Neural progenitor cell (in vitro differentiated cells): ENCODE data around the gene STK32B.

Experiments used
- CTCF ChIP-seq: fragments of 200-600 bp; sonication (generic); IDR thresholded peaks from 2 replicates; pipeline ENCODE4 v1.5.1; 2017; ENCODE audit warnings: antibody characterized with exemption, mild to moderate bottlenecking
- EZH2 ChIP-seq: fragments of 200-600 bp; sonication (generic); IDR thresholded peaks from 2 replicates; pipeline ENCODE4 v1.6.1; 2017; ENCODE audit warnings: antibody characterized with exemption, mild to moderate bottlenecking, moderate library complexity
- EZH2phosphoT487 ChIP-seq: fragments of 200-600 bp; sonication (generic); IDR thresholded peaks from 2 replicates; pipeline ENCODE4 v1.6.1; 2017; ENCODE audit warnings: antibody characterized with exemption

DNA sequence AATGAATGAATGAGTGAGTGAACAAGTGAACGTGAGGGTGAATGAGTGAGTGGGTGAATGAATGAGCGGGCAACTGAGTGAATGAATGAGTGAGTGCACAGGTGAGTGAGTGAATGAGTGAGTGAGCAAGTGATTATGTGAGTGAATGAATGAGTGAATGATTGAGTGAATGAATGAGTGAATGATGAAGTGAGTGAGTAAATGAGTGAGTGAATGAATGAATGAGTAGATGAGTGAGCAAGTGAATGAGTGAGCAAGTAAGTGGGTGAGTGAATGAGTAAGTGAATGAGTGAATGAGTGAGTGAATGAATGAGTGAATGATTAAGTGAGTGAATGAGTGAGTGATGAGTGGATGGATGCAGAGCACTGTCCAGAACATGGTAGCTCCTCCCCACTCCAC lies 205.8 kb downstream of the STK32B start:
- no peak for TF ChIP-seq CTCF
- no peak for TF ChIP-seq EZH2
- no peak for TF ChIP-seq EZH2phosphoT487
